ENCODE results near the gene TMEM150B. TPM values are rescaled to one million over a fixed set of nuclear protein-coding genes. Genes with fewer than 3 reads are reported as not detected.

TMEM150B gene
- total RNA-seq, 1 experiment from 2014 or later = not detected

DNA sequence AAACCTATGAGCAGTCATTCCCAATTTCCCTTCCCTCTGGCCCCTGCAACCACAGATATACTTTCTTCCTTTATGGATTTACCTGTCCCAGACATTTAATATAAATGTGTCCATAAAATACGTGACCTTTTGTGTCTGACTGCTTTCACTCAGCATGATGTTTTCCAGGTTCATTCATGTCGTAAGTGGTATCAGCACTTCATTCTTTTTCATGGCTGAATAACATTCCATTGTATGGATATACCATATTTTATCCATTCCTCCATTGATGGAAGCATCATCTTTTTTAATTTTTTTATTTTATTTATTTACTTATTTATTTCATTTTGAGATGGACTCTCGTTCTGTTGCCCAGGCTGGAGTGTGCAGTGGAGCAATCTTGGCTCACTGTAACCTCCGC, 58.3 kb downstream of the TMEM150B start:
- Mint-ChIP-seq H3K4me1 (ENCODE audit: low read depth, unreplicated experiment) (no peaks in the 10 kb centered on the region), H3K4me3 (ENCODE audit: low read depth, unreplicated experiment) (no peak overlapping the region), H3K27me3 (ENCODE audit: unreplicated experiment) (no peaks in the 10 kb centered on the region), H3K36me3 (ENCODE audit: insufficient read depth, unreplicated experiment) (peaks cover 29% of the 10 kb centered on the region), H3K27ac (ENCODE audit: unreplicated experiment) (peak overlapping the region; percentile 7), H3K9me3 (ENCODE audit: low read depth, unreplicated experiment) (peaks cover 7% of the 10 kb centered on the region)
- intact Hi-C loops (cut with micrococcal nuclease; ENCODE audit: unreplicated experiment) = no loop called here
- DNase-seq = no peak
- TF ChIP-seq, protein P1, sequence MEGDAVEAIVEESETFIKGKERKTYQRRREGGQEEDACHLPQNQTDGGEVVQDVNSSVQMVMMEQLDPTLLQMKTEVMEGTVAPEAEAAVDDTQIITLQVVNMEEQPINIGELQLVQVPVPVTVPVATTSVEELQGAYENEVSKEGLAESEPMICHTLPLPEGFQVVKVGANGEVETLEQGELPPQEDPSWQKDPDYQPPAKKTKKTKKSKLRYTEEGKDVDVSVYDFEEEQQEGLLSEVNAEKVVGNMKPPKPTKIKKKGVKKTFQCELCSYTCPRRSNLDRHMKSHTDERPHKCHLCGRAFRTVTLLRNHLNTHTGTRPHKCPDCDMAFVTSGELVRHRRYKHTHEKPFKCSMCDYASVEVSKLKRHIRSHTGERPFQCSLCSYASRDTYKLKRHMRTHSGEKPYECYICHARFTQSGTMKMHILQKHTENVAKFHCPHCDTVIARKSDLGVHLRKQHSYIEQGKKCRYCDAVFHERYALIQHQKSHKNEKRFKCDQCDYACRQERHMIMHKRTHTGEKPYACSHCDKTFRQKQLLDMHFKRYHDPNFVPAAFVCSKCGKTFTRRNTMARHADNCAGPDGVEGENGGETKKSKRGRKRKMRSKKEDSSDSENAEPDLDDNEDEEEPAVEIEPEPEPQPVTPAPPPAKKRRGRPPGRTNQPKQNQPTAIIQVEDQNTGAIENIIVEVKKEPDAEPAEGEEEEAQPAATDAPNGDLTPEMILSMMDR (IDR thresholded peaks at IDR 0.05; ENCODE audit: unreplicated experiment) = no peak
- no TSS peak for BruUV-seq (replicated peaks)
- CTCF ChIA-PET = no interaction called here

DNA sequence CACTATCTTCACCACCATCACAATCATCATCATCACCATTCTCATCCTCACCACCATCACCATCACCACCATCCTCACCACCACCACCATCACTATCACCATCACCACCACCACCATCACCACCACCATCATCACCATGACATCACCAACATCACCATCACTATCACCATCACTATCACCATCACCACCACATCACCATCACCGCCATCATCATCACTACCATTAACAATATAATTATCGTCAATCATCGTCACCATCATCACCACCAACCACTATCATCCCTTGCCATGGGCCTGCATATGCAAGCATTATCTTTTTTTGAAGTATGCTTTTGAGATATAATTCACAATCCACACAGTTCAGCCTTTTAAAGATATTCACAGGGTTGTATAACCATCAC, 58.7 kb downstream of the TMEM150B start:
- Mint-ChIP-seq H3K36me3 (ENCODE audit: insufficient read depth, unreplicated experiment) (peaks cover 26% of the 10 kb centered on the region), H3K4me3 (ENCODE audit: low read depth, unreplicated experiment) (no peak overlapping the region)
- intact Hi-C loops (cut with micrococcal nuclease; ENCODE audit: unreplicated experiment) = no loop called here

DNA sequence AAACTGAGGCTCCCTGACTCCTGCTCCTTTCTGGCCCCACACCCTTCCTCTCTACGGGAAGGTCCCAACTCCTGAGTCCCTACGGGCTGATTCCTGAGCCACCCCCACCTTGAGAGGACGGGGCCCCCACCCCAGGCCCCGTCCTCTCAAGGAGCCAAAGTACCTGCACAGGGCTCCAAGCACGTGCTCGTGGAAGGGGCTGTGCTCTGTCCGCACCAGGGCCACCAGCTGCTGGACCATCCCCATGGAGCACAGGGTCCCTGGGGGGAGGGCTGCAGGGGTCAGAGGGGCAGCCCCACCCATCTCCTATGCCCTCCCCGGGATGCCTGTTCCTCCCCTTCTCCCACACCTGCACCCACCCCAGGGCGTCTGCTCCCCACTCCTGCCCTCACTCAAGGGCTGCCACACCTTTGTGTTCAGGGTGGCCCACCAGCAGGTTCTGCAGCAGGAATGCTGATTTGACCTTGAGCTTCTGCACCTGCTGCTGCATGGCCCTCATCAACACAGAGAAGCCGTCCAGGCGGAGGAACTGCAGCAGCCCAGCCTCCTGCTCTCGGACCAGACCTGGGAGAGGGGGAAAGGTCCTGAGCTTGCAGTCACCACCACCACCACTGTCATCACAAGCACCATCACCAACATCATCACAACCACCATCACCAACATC, 59.3 kb downstream of the TMEM150B start:
- H3K4me1 Mint-ChIP-seq (ENCODE audit: low read depth, unreplicated experiment) = no peaks in the 10 kb centered on the region
- no peaks in the 10 kb centered on the region for H3K27me3 Mint-ChIP-seq (ENCODE audit: unreplicated experiment)
- peaks cover 7% of the 10 kb centered on the region for H3K9me3 Mint-ChIP-seq (ENCODE audit: low read depth, unreplicated experiment)
- BruUV-seq (replicated peaks) = no TSS peak
- H3K4me3 Mint-ChIP-seq (ENCODE audit: low read depth, unreplicated experiment) = no peak overlapping the region
- no peak for DNase-seq
- H3K36me3 Mint-ChIP-seq (ENCODE audit: insufficient read depth, unreplicated experiment) = peaks cover 22% of the 10 kb centered on the region
- TF ChIP-seq, protein P1 (IDR thresholded peaks at IDR 0.05; ENCODE audit: unreplicated experiment) = no peak
- CTCF ChIA-PET = no interaction called here
- peak overlapping the region; percentile 7 for H3K27ac Mint-ChIP-seq (ENCODE audit: unreplicated experiment)
- intact Hi-C loops (cut with micrococcal nuclease; ENCODE audit: unreplicated experiment) = no loop called here

More for the DNA sequence above, 58.7 kb downstream of the TMEM150B start:
- CTCF ChIA-PET = no interaction called here
- Mint-ChIP-seq H3K27ac (ENCODE audit: unreplicated experiment) (peak overlapping the region; percentile 7), H3K27me3 (ENCODE audit: unreplicated experiment) (no peaks in the 10 kb centered on the region), H3K4me1 (ENCODE audit: low read depth, unreplicated experiment) (no peaks in the 10 kb centered on the region), H3K9me3 (ENCODE audit: low read depth, unreplicated experiment) (peaks cover 7% of the 10 kb centered on the region)
- BruUV-seq (replicated peaks) = no TSS peak
- TF ChIP-seq, protein P1 (IDR thresholded peaks at IDR 0.05; ENCODE audit: unreplicated experiment) = no peak
- DNase-seq = no peak

DNA sequence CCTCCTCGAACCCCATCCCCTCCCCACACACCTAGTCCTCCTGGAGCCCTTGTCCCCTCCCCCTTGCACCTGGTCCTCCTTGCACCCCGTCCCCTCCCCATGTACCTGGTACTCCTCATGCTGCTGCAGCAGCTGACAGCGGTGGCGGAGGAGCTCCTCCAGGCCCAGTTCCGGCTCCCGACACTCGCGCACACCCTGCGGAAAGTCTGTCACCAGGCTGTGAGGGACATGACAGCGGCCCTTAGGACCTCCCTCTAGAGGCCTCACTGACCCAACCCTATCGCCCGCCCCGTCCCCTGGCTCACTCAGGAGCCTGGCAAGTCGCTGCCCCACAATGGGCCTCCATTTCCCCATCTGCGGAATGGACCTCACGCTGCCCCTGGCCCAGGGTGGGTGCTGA, 60.0 kb downstream of the TMEM150B start:
- H3K36me3 Mint-ChIP-seq (ENCODE audit: insufficient read depth, unreplicated experiment) = peaks cover 17% of the 10 kb centered on the region
- TF ChIP-seq, protein P1 (IDR thresholded peaks at IDR 0.05; ENCODE audit: unreplicated experiment) = no peak
- no TSS peak for BruUV-seq (replicated peaks)
- no peaks in the 10 kb centered on the region for H3K4me1 Mint-ChIP-seq (ENCODE audit: low read depth, unreplicated experiment)
- no peaks in the 10 kb centered on the region for H3K27me3 Mint-ChIP-seq (ENCODE audit: unreplicated experiment)
- no peak overlapping the region for H3K4me3 Mint-ChIP-seq (ENCODE audit: low read depth, unreplicated experiment)
- H3K9me3 Mint-ChIP-seq (ENCODE audit: low read depth, unreplicated experiment) = peaks cover 7% of the 10 kb centered on the region
- H3K27ac Mint-ChIP-seq (ENCODE audit: unreplicated experiment) = no peak overlapping the region
- no peak for DNase-seq
- intact Hi-C loops (cut with micrococcal nuclease; ENCODE audit: unreplicated experiment) = no loop called here
- CTCF ChIA-PET = no interaction called here

All from Calu3 (cell line).